K562 (cell line): Measurements from ENCODE around the gene GRAMD2B.

ENCODE experiments used
- CHCHD3 ChIP-seq: fragments of 250-450 bp; sonication (Bioruptor Pico); IDR thresholded peaks from 2 replicates; pipeline ENCODE4 v2.1.2; 2022; ENCODE audit warnings: mild to moderate bottlenecking
- CREM ChIP-seq: IDR thresholded peaks from 2 replicates; pipeline ENCODE4 v1.6.1; 2014; ENCODE audit warnings: antibody characterized with exemption, low read depth
- NFRKB ChIP-seq: fragments of 450-650 bp; IDR thresholded peaks from 2 replicates; pipeline ENCODE4 v1.6.1; 2016; ENCODE audit warnings: low read depth
- NRF1 ChIP-seq, 2 experiments: fragments of 450-650 bp; IDR thresholded peaks in 1 of 2; conservative IDR thresholded peaks in 1 of 2; 2 replicates each; pipeline ENCODE4 v1.6.1; 2014; ENCODE audit warnings: mild to moderate bottlenecking in 2 of 2
- RB1 ChIP-seq: fragments of 450-650 bp; IDR thresholded peaks from 2 replicates; pipeline ENCODE4 v1.6.1; 2017; ENCODE audit warnings: low read depth, mild to moderate bottlenecking
- SMC3 ChIP-seq: conservative IDR thresholded peaks from 2 replicates; pipeline ENCODE4 v1.6.1; 2011; ENCODE audit warnings: low read depth, low read length, improper control_type of control experiment; ENCODE audit not compliant: insufficient read depth
- TOE1 ChIP-seq, 2 experiments: fragments of 450-650 bp in 1 of 2; sonication (generic) in 1 of 2; formaldehyde crosslinking in 1 of 2; IDR thresholded peaks; 2 replicates each; pipeline versions ENCODE4 v1.7.1 to v1.8.0; 2016 to 2022; ENCODE audit warnings: borderline replicate concordance in 2 of 2, mild to moderate bottlenecking in 2 of 2, antibody characterized with exemption in 1 of 2, inconsistent platforms in 1 of 2, low read depth in 1 of 2, missing genetic modification reagents in 1 of 2, moderate library complexity in 1 of 2
- ZFX ChIP-seq: sonication (generic); formaldehyde crosslinking; IDR thresholded peaks from 2 replicates; pipeline ENCODE4 v1.8.0; 2022; ENCODE audit warnings: mild to moderate bottlenecking, missing genetic modification reagents, moderate library complexity

DNA sequence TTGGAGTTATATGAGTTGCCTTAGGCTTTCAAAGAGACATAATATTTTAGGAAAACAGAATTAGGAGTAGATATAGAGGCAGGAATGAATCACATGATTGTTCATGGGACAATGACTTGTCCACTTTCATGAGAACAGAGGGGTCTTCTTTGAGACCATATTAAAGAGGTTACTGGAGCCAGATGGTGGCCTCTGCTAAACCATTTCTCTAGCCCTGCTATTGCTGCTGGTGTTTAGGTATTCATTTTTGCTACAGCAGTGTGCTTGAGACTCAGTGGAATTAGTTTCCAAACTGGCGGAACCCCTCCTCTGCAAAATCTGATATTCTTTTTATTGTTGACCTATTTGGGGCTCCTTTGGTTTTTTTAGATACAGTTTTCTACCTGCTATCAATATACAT, 31.3 kb downstream of the GRAMD2B start:
- TF ChIP-seq RB1 = no peak
- TF ChIP-seq ZFX (CRISPR knock-in tag) = no peak
- TF ChIP-seq NFRKB = no peak
- no peak for TF ChIP-seq CHCHD3 (CRISPR knock-in tag)
- no peak for TF ChIP-seq TOE1 (IDR thresholded peaks at IDR 0.05; ENCODE audit: borderline replicate concordance)
- TF ChIP-seq TOE1 (CRISPR knock-in tag; IDR thresholded peaks at IDR 0.05; ENCODE audit: borderline replicate concordance, low read depth) = no peak
- TF ChIP-seq CREM = no peak
- no peak for TF ChIP-seq SMC3
- no peak for TF ChIP-seq NRF1 (conservative IDR thresholded peaks at IDR 0.05 in 1 of 2, IDR thresholded peaks at IDR 0.05 in 1 of 2)
